GM12875 (cell line): ENCODE measurements around the gene ZKSCAN1.

Experiments used
- H3K4me3 ChIP-seq: one replicate; pipeline ENCODE4 v1.5.1; 2011; ENCODE audit warnings: low read depth, low read length, control low read depth
- TF ChIP-seq, protein P1 (sequence below): IDR thresholded peaks from 2 replicates; pipeline ENCODE4 v1.5.1; 2011; ENCODE audit warnings: low read depth, mild to moderate bottlenecking, control low read depth, inconsistent platforms, low read length, moderate library complexity, borderline replicate concordance; ENCODE audit not compliant: insufficient read depth

ZKSCAN1 gene

GRCh38 chr7:99994819-99995218, 20.6 kb upstream of the ZKSCAN1 start:
- TF ChIP-seq, protein P1, sequence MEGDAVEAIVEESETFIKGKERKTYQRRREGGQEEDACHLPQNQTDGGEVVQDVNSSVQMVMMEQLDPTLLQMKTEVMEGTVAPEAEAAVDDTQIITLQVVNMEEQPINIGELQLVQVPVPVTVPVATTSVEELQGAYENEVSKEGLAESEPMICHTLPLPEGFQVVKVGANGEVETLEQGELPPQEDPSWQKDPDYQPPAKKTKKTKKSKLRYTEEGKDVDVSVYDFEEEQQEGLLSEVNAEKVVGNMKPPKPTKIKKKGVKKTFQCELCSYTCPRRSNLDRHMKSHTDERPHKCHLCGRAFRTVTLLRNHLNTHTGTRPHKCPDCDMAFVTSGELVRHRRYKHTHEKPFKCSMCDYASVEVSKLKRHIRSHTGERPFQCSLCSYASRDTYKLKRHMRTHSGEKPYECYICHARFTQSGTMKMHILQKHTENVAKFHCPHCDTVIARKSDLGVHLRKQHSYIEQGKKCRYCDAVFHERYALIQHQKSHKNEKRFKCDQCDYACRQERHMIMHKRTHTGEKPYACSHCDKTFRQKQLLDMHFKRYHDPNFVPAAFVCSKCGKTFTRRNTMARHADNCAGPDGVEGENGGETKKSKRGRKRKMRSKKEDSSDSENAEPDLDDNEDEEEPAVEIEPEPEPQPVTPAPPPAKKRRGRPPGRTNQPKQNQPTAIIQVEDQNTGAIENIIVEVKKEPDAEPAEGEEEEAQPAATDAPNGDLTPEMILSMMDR: no peak
- no peak overlapping the region for H3K4me3 ChIP-seq

DNA sequence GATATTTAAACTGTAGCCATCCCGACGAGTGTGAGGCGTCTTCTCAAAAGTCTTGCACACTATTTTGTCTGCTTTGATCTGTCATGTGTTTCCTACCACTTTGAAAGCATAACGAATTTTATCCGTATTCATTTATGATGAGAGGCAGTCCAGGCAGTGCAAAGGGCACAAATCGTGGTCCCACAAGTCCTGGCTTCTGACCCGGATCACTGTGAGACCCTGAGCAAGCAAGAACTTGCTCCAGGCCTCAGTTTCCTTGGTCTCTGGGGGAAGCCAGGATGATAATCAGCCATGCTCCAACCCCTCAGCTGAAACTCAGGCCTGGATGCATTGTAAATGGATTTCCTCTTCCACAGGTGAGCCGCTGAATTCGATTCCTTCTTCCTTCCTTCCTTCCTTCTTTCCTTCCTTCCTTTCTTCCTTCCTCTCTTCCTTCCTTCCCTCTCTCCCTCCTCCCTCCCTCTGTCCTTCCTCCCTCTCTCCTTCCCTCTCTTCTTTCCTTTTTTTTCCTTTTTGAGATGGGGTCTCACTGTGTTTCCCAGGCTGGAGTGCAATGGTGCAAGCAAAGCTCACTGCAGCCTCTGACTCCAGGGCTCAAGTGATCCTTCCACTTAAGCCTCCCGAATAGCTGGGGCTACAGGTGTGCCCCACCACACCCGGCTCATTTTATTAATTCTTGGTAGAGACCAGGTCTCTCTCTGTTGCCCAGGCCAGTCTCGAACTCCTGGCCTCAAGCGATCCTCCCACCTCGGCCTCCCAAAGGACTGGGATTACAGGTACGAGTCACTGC, 18.4 kb upstream of the ZKSCAN1 start:
- peak overlapping the region; percentile 42 for H3K4me3 ChIP-seq
- TF ChIP-seq, protein P1: no peak

- TF ChIP-seq, protein P1: no peak
- H3K4me3 ChIP-seq: peak overlapping the region; percentile 42
Observed at GRCh38 chr7:99997545-99998137, 17.8 kb upstream of the ZKSCAN1 start.

DNA sequence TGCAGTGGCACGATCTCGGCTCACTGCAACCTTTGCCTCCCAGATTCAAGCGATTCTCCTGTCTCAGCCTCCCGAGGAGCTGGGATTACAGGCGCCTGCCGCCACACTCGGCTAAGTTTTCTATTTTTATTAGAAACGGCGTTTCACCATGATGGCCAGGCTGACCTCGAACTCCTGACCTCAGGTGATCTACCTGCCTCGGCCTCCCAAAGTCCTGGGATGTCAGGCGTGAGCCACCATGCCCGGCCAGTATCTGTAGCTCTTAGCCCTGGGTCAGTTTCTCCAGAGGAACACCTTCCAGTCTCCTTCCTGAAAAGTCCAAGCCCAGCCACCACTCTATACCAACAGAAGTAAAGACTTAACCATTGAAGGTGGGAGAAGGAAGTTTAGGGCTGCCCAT, 15.2 kb upstream of the ZKSCAN1 start:
- no peak overlapping the region for H3K4me3 ChIP-seq
- TF ChIP-seq, protein P1: no peak

GRCh38 chr7:100003711-100004661, 11.4 kb upstream of the ZKSCAN1 start:
- no peak overlapping the region for H3K4me3 ChIP-seq
- TF ChIP-seq, protein P1: no peak

DNA sequence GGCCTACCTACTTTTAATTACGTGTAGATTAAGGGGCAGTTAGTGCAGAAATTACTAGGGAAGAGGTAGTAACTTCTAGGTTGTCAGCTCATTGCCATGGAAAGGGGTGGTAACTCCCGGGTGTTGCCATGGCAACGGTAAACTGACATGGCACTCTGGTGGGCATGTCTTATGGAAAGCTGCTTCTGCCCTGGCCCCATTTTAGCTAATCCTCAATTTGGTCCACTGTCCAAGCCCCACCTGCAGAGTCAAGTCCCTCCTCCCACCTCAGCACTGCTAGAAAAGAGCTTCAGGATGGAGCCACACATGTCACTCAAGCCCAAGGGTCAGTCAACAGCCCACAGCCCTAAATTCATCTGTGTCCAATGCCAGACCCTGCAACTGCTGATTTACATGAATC, 7.5 kb upstream of the ZKSCAN1 start:
- no peak overlapping the region for H3K4me3 ChIP-seq
- TF ChIP-seq, protein P1: no peak
